ENCODE data around the gene SLC35E2B.

DNA sequence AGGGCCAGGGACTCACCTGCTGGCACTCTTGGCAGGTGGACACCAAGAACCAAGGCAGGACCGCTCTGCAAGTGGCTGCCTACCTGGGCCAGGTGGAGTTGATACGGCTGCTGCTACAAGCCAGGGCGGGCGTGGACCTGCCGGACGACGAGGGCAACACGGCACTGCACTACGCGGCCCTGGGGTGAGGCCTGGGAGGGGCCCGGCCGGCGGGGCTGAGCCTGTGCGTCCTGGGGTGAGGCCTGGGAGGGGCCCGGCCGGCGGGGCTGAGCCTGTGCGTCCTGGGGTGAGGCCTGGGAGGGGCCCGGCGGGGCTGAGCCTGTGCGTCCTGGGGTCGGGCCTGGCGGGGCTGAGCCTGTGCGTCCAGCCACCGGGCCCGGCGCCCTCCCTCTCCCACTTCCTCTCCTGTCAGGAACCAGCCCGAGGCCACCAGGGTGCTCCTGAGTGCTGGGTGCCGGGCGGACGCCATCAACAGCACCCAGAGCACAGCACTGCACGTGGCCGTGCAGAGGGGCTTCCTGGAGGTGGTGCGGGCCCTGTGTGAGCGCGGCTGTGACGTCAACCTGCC, 65.2 kb downstream of the SLC35E2B start:
- TF ChIP-seq, protein P1, sequence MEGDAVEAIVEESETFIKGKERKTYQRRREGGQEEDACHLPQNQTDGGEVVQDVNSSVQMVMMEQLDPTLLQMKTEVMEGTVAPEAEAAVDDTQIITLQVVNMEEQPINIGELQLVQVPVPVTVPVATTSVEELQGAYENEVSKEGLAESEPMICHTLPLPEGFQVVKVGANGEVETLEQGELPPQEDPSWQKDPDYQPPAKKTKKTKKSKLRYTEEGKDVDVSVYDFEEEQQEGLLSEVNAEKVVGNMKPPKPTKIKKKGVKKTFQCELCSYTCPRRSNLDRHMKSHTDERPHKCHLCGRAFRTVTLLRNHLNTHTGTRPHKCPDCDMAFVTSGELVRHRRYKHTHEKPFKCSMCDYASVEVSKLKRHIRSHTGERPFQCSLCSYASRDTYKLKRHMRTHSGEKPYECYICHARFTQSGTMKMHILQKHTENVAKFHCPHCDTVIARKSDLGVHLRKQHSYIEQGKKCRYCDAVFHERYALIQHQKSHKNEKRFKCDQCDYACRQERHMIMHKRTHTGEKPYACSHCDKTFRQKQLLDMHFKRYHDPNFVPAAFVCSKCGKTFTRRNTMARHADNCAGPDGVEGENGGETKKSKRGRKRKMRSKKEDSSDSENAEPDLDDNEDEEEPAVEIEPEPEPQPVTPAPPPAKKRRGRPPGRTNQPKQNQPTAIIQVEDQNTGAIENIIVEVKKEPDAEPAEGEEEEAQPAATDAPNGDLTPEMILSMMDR (conservative IDR thresholded peaks at IDR 0.05; ENCODE audit: low read length): no peak
- TF ChIP-seq EZH2phosphoT487 (IDR thresholded peaks at IDR 0.05; ENCODE audit: borderline replicate concordance): no peak
